Tibial nerve (tissue), 4 donors: ENCODE data around the gene PACSIN2.

Experiments used
- EP300 ChIP-seq, 2 donors: sonication (generic); formaldehyde crosslinking; IDR thresholded peaks; one replicate each; pipeline ENCODE4 v1.6.1; 2017; ENCODE audit warnings: antibody characterized with exemption in 2 of 2, mild to moderate bottlenecking in 1 of 2
- POLR2A ChIP-seq, 2 donors: fragments of 450-650 bp; IDR thresholded peaks; one replicate each; pipeline ENCODE4 v1.6.1; 2017; ENCODE audit warnings: antibody characterized with exemption in 2 of 2, mild to moderate bottlenecking in 2 of 2, moderate library complexity in 2 of 2
- TF ChIP-seq, protein P1 (sequence below), 5 experiments: fragments of 200-600 bp in 3 of 5; fragments of 450-650 bp in 2 of 5; sonication (generic) in 3 of 5; IDR thresholded peaks; one replicate each; pipeline ENCODE4 v1.5.1; 2016 to 2019; ENCODE audit warnings: antibody characterized with exemption in 5 of 5, mild to moderate bottlenecking in 3 of 5, moderate library complexity in 2 of 5

DNA sequence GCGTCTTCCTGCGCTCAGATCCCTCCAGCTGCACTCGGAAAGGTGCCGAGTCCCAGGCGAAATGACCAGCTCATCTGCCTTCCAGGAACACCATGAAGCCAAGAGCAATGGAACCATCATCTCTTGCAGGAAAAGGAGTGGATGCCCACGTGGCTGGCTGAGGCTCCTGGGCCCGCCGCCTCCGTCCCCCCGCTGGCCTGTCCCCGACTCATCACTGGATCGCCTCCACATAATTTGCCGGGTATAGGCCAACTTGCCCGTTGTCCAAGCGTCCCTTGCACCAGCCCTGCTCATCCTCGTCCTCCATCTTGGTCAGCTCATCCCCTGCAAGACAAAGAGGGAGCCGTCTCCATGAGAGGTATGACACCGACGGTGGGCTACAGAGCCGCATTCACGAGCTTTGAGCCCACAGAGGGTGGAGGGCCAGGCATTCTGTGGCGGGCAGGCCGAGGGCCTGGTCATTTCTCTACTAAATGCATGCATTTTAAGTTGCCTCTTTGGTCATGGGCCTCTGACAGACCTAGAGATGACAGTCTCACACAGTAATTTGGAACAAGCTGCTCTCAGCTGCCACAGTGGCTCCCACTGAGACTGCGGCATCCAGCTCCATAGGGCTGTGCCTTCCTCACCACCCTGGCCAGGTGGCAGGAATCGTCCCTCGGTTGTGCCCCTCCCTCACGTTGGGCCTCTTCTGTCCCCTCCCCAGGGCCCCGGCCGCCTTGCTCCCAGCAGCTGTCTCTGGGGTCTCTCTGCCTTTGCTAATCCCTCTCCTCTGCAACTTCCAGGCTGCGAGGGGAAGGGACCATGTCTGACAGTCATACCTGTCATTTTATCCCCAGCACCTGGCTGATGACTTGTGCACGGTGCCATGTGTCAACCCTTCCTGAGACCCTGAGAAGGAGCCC is 143.6 kb downstream of the PACSIN2 start:
- TF ChIP-seq, protein P1, sequence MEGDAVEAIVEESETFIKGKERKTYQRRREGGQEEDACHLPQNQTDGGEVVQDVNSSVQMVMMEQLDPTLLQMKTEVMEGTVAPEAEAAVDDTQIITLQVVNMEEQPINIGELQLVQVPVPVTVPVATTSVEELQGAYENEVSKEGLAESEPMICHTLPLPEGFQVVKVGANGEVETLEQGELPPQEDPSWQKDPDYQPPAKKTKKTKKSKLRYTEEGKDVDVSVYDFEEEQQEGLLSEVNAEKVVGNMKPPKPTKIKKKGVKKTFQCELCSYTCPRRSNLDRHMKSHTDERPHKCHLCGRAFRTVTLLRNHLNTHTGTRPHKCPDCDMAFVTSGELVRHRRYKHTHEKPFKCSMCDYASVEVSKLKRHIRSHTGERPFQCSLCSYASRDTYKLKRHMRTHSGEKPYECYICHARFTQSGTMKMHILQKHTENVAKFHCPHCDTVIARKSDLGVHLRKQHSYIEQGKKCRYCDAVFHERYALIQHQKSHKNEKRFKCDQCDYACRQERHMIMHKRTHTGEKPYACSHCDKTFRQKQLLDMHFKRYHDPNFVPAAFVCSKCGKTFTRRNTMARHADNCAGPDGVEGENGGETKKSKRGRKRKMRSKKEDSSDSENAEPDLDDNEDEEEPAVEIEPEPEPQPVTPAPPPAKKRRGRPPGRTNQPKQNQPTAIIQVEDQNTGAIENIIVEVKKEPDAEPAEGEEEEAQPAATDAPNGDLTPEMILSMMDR (IDR thresholded peaks at IDR 0.05): no peak
- TF ChIP-seq POLR2A (IDR thresholded peaks at IDR 0.05) (no peak), EP300 (IDR thresholded peaks at IDR 0.05) (no peak)
